Loucy (cell line): ENCODE results near the gene NIPBL.

Source experiments
- H2AFZ ChIP-seq: fragments of 200-600 bp; sonication (generic); 2 replicates; pipeline ENCODE4 v1.6.0; 2016; ENCODE audit warnings: antibody characterized with exemption, mild to moderate bottlenecking, low read length, moderate library complexity
- H3F3A ChIP-seq: fragments of 200-600 bp; 2 replicates; pipeline ENCODE4 v1.6.0; 2016; ENCODE audit warnings: antibody characterized with exemption, low read depth, mild to moderate bottlenecking
- H3K27me3 ChIP-seq: fragments of 200-600 bp; sonication (generic); 2 replicates; pipeline ENCODE4 v1.6.1; 2014; ENCODE audit warnings: low read length, mild to moderate bottlenecking; ENCODE audit not compliant: insufficient read depth, poor library complexity, severe bottlenecking
- H3K36me3 ChIP-seq: fragments of 200-600 bp; sonication (generic); 2 replicates; pipeline ENCODE4 v1.6.1; 2016; ENCODE audit warnings: low read length; ENCODE audit not compliant: insufficient read depth
- H3K4me1 ChIP-seq: fragments of 200-600 bp; sonication (generic); 2 replicates; pipeline ENCODE4 v1.5.1; 2014; ENCODE audit warnings: low read length, mild to moderate bottlenecking; ENCODE audit not compliant: insufficient read depth, poor library complexity, severe bottlenecking
- H3K4me2 ChIP-seq: fragments of 200-600 bp; sonication (generic); 2 replicates; pipeline ENCODE4 v1.6.0; 2014; ENCODE audit warnings: antibody characterized with exemption, low read length, low read depth, mild to moderate bottlenecking; ENCODE audit not compliant: poor library complexity, severe bottlenecking
- H3K4me3 ChIP-seq: fragments of 200-600 bp; sonication (generic); 2 replicates; pipeline ENCODE4 v1.5.1; 2014; ENCODE audit warnings: low read length, mild to moderate bottlenecking, mixed read lengths; ENCODE audit not compliant: poor library complexity, severe bottlenecking
- H3K79me2 ChIP-seq: fragments of 200-600 bp; sonication (generic); 2 replicates; pipeline ENCODE4 v1.6.1; 2014; ENCODE audit warnings: low read length; ENCODE audit not compliant: insufficient read depth
- H3K9ac ChIP-seq: fragments of 200-600 bp; sonication (generic); 2 replicates; pipeline ENCODE4 v1.6.0; 2014; ENCODE audit warnings: mild to moderate bottlenecking, low read depth, low read length, moderate library complexity; ENCODE audit not compliant: poor library complexity, severe bottlenecking
- H3K9me2 ChIP-seq: fragments of 200-600 bp; sonication (generic); replicated peaks from 2 replicates; pipeline ENCODE4 v1.6.1; 2016; ENCODE audit warnings: low read depth, low read length, mixed read lengths
- H3K9me3 ChIP-seq: fragments of 200-600 bp; sonication (generic); 2 replicates; pipeline ENCODE4 v1.6.1; 2014; ENCODE audit warnings: mild to moderate bottlenecking, antibody characterized with exemption, low read length, low read depth; ENCODE audit not compliant: insufficient read depth
- H4K20me1 ChIP-seq: fragments of 200-600 bp; sonication (generic); 2 replicates; pipeline ENCODE4 v1.6.0; 2014; ENCODE audit warnings: antibody characterized with exemption, low read length, mild to moderate bottlenecking; ENCODE audit not compliant: insufficient read depth, poor library complexity, severe bottlenecking
- CTCF ChIP-seq: fragments of 200-600 bp; sonication (generic); conservative IDR thresholded peaks from 2 replicates; pipeline ENCODE4 v1.5.1; 2014; ENCODE audit warnings: mild to moderate bottlenecking, antibody characterized with exemption, low read length
- EZH2phosphoT487 ChIP-seq: fragments of 200-600 bp; IDR thresholded peaks from 2 replicates; pipeline ENCODE4 v1.6.1; 2018; ENCODE audit warnings: antibody characterized with exemption, mild to moderate bottlenecking, moderate library complexity, borderline replicate concordance

NIPBL gene

DNA sequence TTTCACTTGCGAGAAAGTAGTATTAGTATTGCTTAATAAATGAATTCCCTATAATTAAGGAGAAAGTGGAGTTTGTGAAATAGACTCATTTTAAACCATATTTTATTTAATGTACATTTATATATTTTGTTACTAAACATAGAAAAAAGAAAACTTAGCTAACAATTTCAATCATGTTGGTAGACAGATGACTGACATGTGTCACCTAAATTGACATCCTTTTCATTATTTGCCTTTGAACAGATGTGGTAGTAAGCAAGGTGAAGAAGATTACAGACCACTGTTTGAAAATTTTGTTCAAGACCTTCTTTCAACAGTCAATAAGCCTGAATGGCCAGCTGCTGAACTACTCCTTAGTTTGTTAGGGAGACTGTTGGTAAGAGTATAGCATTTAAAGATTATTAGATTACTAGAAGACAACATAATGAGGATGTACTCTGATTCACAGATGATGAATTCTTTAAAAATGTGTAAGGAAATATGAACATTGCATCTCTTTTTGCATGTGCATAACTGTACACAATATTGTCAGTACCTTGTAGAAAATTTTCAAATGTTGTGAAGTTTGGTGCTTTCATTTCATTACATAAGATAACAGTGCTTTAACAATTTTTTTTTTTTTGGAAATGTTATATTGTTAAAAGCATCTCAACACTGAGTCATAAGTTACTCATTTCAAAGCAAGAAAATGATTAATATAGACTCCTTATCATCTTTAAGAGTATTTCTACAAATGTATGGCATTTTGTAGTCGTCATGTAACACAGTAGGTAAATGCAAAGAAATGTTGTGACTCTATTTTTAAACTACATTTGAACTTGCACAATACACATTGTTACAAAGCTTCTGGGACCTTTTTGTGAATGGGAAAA lies 139.5 kb downstream of the NIPBL start:
- Histone ChIP-seq H4K20me1 (no peaks in the 10 kb centered on the region), H3F3A (no peaks in the 10 kb centered on the region), H3K27me3 (no peaks in the 10 kb centered on the region), H3K9me3 (no peaks in the 10 kb centered on the region), H3K9me2 (no peaks in the 10 kb centered on the region), H2AFZ (no peak overlapping the region), H3K4me2 (no peak overlapping the region), H3K9ac (no peak overlapping the region), H3K4me3 (no peak overlapping the region), H3K36me3 (peaks cover 49% of the 10 kb centered on the region), H3K4me1 (no peaks in the 10 kb centered on the region), H3K79me2 (no peaks in the 10 kb centered on the region)
- TF ChIP-seq EZH2phosphoT487 (no peak), CTCF (no peak)

DNA sequence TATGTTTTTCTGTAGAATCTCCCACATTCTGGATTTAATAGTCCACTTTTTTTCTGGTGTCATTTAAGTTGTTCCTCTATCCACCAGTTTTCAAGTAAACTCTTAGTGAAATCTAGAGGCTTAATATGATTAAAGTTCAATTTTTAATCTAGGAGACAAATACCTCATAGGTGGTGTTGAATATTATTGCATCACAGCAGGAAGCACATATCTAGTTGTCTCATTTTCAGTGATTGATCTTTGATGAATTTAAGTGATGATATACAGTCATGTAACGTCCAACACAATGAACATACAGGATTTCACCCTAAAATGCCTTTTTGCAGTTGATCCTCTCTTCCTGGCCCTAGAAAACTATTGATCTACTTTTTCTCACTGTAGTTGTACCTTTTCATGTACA lies 152.3 kb downstream of the NIPBL start:
- H3K27me3 ChIP-seq, result no peaks in the 10 kb centered on the region
- H3K9me2 ChIP-seq, result no peaks in the 10 kb centered on the region
- no peaks in the 10 kb centered on the region for H3K4me1 ChIP-seq
- no peaks in the 10 kb centered on the region for H3K79me2 ChIP-seq
- H3K9me3 ChIP-seq, result no peaks in the 10 kb centered on the region
- H2AFZ ChIP-seq, result no peak overlapping the region
- no peaks in the 10 kb centered on the region for H4K20me1 ChIP-seq
- peaks cover 70% of the 10 kb centered on the region; the same call in 1 of the 2 replicates for H3K36me3 ChIP-seq
- TF ChIP-seq CTCF (no peak), EZH2phosphoT487 (no peak)
- H3K4me2 ChIP-seq, result no peak overlapping the region
- H3K9ac ChIP-seq, result no peak overlapping the region
- no peaks in the 10 kb centered on the region for H3F3A ChIP-seq
- no peak overlapping the region for H3K4me3 ChIP-seq

GRCh38 chr5:37029436-37029835 lies 152.9 kb downstream of the NIPBL start:
- Histone ChIP-seq H3K9me3 (no peaks in the 10 kb centered on the region), H4K20me1 (no peaks in the 10 kb centered on the region), H3K9me2 (no peaks in the 10 kb centered on the region), H3K36me3 (peaks cover 69% of the 10 kb centered on the region; the same call in 1 of the 2 replicates), H3K27me3 (no peaks in the 10 kb centered on the region), H3K4me2 (no peak overlapping the region), H3K79me2 (no peaks in the 10 kb centered on the region), H3F3A (no peaks in the 10 kb centered on the region), H2AFZ (no peak overlapping the region), H3K4me1 (no peaks in the 10 kb centered on the region), H3K4me3 (no peak overlapping the region), H3K9ac (no peak overlapping the region)
- TF ChIP-seq EZH2phosphoT487 (no peak), CTCF (no peak)
